Osteoblast (primary cell): Measurements from ENCODE around the gene AUNIP. TPM values are rescaled to one million over a fixed set of nuclear protein-coding genes. Genes with fewer than 3 reads are reported as not detected.
A peak's percentile ranks its signal among the peaks of the same experiment; 100 is the strongest.

Experiments used
- DNase-seq: peaks from one replicate; pipeline ENCODE4 v3.0.0; 2011; ENCODE audit warnings: low spot score, mixed read lengths; ENCODE audit not compliant: insufficient read length; ENCODE audit errors: missing footprints
- H2AFZ ChIP-seq: 2 replicates; pipeline ENCODE4 v1.6.0; 2011; ENCODE audit warnings: mild to moderate bottlenecking, low read length
- H3K27ac ChIP-seq: 2 replicates; pipeline ENCODE4 v1.5.1; 2011; ENCODE audit warnings: mild to moderate bottlenecking, low read depth, low read length, moderate library complexity
- H3K27me3 ChIP-seq: 2 replicates; pipeline ENCODE4 v1.6.0; 2012; ENCODE audit warnings: mild to moderate bottlenecking, control low read depth, inconsistent platforms, low read length, moderate library complexity; ENCODE audit not compliant: insufficient read depth
- H3K36me3 ChIP-seq: 2 replicates; pipeline ENCODE4 v1.5.1; 2011; ENCODE audit warnings: mild to moderate bottlenecking, low read length, control low read depth, moderate library complexity; ENCODE audit not compliant: insufficient read depth
- H3K4me1 ChIP-seq: 2 replicates; pipeline ENCODE4 v1.5.1; 2011; ENCODE audit warnings: mild to moderate bottlenecking, low read length, control low read depth, moderate library complexity; ENCODE audit not compliant: insufficient read depth
- H3K4me2 ChIP-seq: 2 replicates; pipeline ENCODE4 v1.6.0; 2011; ENCODE audit warnings: mild to moderate bottlenecking, low read length; ENCODE audit not compliant: insufficient read depth
- H3K4me3 ChIP-seq: fragments of 200-600 bp; sonication (generic); 3 replicates; pipeline ENCODE4 v1.5.1; 2012; ENCODE audit warnings: mild to moderate bottlenecking, low read length, inconsistent platforms; ENCODE audit not compliant: insufficient read depth
- H3K79me2 ChIP-seq: 2 replicates; pipeline ENCODE4 v1.6.0; 2012; ENCODE audit warnings: mild to moderate bottlenecking, low read length, control low read depth, inconsistent platforms; ENCODE audit not compliant: insufficient read depth
- H3K9me3 ChIP-seq: 2 replicates; pipeline ENCODE4 v1.5.1; 2011; ENCODE audit warnings: low read depth, low read length, control low read depth
- H4K20me1 ChIP-seq: 2 replicates; pipeline ENCODE4 v1.6.0; 2012; ENCODE audit warnings: mild to moderate bottlenecking, low read length, control low read depth; ENCODE audit not compliant: insufficient read depth
- total RNA-seq: library from RNA; depleted of rRNA; stranded (reverse); fragments of >200 nt; gene quantifications from 2 replicates; pipeline ENCODE4 v1.2.3, GENCODE V29; 2012
- TF ChIP-seq, protein P1 (sequence below): IDR thresholded peaks from 2 replicates; pipeline ENCODE4 v1.5.1; 2011; ENCODE audit warnings: mild to moderate bottlenecking, low read depth, low read length, moderate library complexity; ENCODE audit errors: extremely low read depth

Gene AUNIP
- total RNA-seq, 1 donor: 0.72 TPM

- Histone ChIP-seq H2AFZ (no peak overlapping the region), H3K9me3 (no peaks in the 10 kb centered on the region), H3K36me3 (peaks cover 41% of the 10 kb centered on the region), H3K4me3 (no peak overlapping the region), H3K27me3 (no peaks in the 10 kb centered on the region), H3K4me1 (peaks cover 22% of the 10 kb centered on the region), H4K20me1 (no peaks in the 10 kb centered on the region), H3K27ac (no peak overlapping the region), H3K79me2 (peaks cover 43% of the 10 kb centered on the region), H3K4me2 (no peak overlapping the region)
- DNase-seq: no peak
- TF ChIP-seq, protein P1, sequence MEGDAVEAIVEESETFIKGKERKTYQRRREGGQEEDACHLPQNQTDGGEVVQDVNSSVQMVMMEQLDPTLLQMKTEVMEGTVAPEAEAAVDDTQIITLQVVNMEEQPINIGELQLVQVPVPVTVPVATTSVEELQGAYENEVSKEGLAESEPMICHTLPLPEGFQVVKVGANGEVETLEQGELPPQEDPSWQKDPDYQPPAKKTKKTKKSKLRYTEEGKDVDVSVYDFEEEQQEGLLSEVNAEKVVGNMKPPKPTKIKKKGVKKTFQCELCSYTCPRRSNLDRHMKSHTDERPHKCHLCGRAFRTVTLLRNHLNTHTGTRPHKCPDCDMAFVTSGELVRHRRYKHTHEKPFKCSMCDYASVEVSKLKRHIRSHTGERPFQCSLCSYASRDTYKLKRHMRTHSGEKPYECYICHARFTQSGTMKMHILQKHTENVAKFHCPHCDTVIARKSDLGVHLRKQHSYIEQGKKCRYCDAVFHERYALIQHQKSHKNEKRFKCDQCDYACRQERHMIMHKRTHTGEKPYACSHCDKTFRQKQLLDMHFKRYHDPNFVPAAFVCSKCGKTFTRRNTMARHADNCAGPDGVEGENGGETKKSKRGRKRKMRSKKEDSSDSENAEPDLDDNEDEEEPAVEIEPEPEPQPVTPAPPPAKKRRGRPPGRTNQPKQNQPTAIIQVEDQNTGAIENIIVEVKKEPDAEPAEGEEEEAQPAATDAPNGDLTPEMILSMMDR: no peak
Measured at GRCh38 chr1:25898223-25899015, 39.2 kb upstream of the AUNIP start.

GRCh38 chr1:25897754-25898153, 38.5 kb upstream of the AUNIP start:
- Histone ChIP-seq H3K36me3 (peaks cover 35% of the 10 kb centered on the region), H4K20me1 (no peaks in the 10 kb centered on the region), H3K9me3 (no peaks in the 10 kb centered on the region), H3K4me2 (no peak overlapping the region), H3K27ac (no peak overlapping the region), H3K27me3 (no peaks in the 10 kb centered on the region), H3K4me1 (peaks cover 26% of the 10 kb centered on the region), H2AFZ (peak overlapping the region; percentile 1), H3K4me3 (no peak overlapping the region), H3K79me2 (peaks cover 36% of the 10 kb centered on the region)
- TF ChIP-seq, protein P1: no peak
- no peak for DNase-seq

DNA sequence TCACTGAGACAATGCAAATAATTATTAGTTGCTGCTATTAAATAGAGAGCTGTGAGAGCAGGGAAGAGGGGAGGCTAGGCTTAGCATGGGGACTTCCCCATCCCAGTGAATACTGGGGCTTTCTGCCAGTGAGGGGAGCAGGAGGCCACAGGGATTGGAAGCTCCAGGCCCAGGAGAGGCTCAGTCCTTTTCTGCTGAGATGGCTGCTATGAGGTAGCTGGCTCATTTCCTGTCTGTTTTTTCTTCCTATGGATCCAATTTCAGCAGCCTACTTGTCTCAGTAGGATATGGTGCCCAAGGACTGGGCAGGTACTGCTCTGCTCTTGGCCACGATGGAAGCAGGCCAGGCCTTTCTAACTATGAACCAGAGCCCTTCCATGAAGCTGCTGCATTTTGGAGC, 37.0 kb upstream of the AUNIP start:
- Histone ChIP-seq H3K4me3 (no peak overlapping the region), H3K4me1 (peaks cover 37% of the 10 kb centered on the region), H3K79me2 (peaks cover 22% of the 10 kb centered on the region), H4K20me1 (no peaks in the 10 kb centered on the region), H2AFZ (peak overlapping the region; percentile 86), H3K9me3 (no peaks in the 10 kb centered on the region), H3K36me3 (peaks cover 22% of the 10 kb centered on the region), H3K4me2 (no peak overlapping the region), H3K27me3 (no peaks in the 10 kb centered on the region), H3K27ac (peak overlapping the region; percentile 32)
- no peak for DNase-seq
- TF ChIP-seq, protein P1: no peak

GRCh38 chr1:25895365-25895990, 36.2 kb upstream of the AUNIP start:
- DNase-seq: peak; percentile 95
- H2AFZ ChIP-seq: peak overlapping the region; percentile 86
- no peaks in the 10 kb centered on the region for H3K27me3 ChIP-seq
- no peaks in the 10 kb centered on the region for H4K20me1 ChIP-seq
- H3K4me1 ChIP-seq: peaks cover 42% of the 10 kb centered on the region
- peaks cover 14% of the 10 kb centered on the region for H3K79me2 ChIP-seq
- H3K36me3 ChIP-seq: peaks cover 15% of the 10 kb centered on the region
- H3K4me3 ChIP-seq: no peak overlapping the region
- peak overlapping the region; percentile 38 for H3K4me2 ChIP-seq
- peak overlapping the region; percentile 32 for H3K27ac ChIP-seq
- TF ChIP-seq, protein P1: peak; percentile 99
- H3K9me3 ChIP-seq: no peaks in the 10 kb centered on the region
